Loucy (cell line): Measurements from ENCODE around the gene DCAF11.

Experiments
- CTCF ChIP-seq: fragments of 200-600 bp; sonication (generic); conservative IDR thresholded peaks from 2 replicates; pipeline ENCODE4 v1.5.1; 2014; ENCODE audit warnings: mild to moderate bottlenecking, antibody characterized with exemption, low read length
- EZH2phosphoT487 ChIP-seq: fragments of 200-600 bp; IDR thresholded peaks from 2 replicates; pipeline ENCODE4 v1.6.1; 2018; ENCODE audit warnings: antibody characterized with exemption, mild to moderate bottlenecking, moderate library complexity, borderline replicate concordance

DNA sequence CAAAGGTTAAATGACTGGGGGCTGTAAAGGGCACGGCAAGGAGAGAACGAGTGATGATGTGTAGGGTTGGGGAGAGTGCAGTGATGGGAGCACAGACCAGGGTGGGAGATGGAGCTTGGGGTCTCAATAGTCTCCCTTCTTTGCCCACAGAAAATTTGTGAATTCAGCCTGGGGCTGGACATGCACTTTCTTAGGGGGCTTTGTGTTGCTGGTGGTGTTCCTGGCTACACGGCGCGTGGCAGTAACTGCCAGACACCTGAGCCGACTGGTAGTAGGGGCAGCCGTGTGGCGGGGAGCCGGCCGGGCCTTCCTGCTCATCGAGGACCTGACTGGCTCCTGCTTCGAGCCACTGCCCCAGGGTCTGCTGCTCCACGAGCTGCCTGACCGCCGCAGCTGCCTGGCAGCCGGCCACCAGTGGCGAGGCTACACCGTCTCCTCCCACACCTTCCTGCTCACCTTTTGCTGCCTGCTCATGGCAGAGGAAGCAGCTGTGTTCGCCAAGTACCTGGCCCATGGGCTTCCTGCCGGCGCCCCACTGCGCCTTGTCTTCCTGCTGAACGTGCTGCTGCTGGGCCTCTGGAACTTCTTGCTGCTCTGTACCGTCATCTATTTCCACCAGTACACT, 17.6 kb downstream of the DCAF11 start:
- TF ChIP-seq CTCF (no peak), EZH2phosphoT487 (no peak)
